SK-MEL-5 (cell line): ENCODE results near the gene ZMYND15. TPM values are rescaled to one million over a fixed set of nuclear protein-coding genes. Genes with fewer than 3 reads are reported as not detected.
"Not testable (repeated sequence)": the region's sequence is repeated elsewhere in the genome, so short reads cannot be mapped to it uniquely, and the experiment has no call there.

ENCODE experiments used
- DNase-seq: peaks from one replicate; pipeline ENCODE4 v3.0.0-alpha.2; 2016; ENCODE audit warnings: low read depth, low spot score
- in situ Hi-C: cut with HindIII; loops from 2 replicates; pipeline ENCODE4 v1.10.0; 2016; ENCODE audit warnings: low sequenced_read_pairs, high pct_unique_total_duplicates, low pct_unique_long_range_greater_than_20kb
- total RNA-seq: library from RNA; depleted of rRNA; stranded (reverse); fragments of >200 nt; shearing (Covaris generic); gene quantifications from 2 replicates; pipeline ENCODE4 v1.2.3, GENCODE V29; 2014

ZMYND15 gene
- total RNA-seq, 1 experiment from 2014 or later: not detected

GRCh38 chr17:4711661-4712181 lies 27.9 kb upstream of the ZMYND15 start:
- DNase-seq: no peak
- in situ Hi-C loops: no loop called here

GRCh38 chr17:4712526-4712925 lies 27.1 kb upstream of the ZMYND15 start:
- in situ Hi-C loops: no loop called here
- no peak for DNase-seq

- DNase-seq, in situ Hi-C loops: not testable (repeated sequence)
Observed at GRCh38 chr17:4714340-4715062, 25.1 kb upstream of the ZMYND15 start.

GRCh38 chr17:4715063-4715744 lies 24.4 kb upstream of the ZMYND15 start:
- DNase-seq: no peak
- in situ Hi-C loops: no loop called here

GRCh38 chr17:4716081-4716480 lies 23.6 kb upstream of the ZMYND15 start:
- in situ Hi-C loops: no loop called here
- no peak for DNase-seq

- in situ Hi-C loops: no loop called here
- no peak for DNase-seq
Observed at GRCh38 chr17:4717791-4718190, 21.8 kb upstream of the ZMYND15 start.

GRCh38 chr17:4718276-4718675 lies 21.4 kb upstream of the ZMYND15 start:
- in situ Hi-C loops: no loop called here
- no peak for DNase-seq

GRCh38 chr17:4719146-4719545 lies 20.5 kb upstream of the ZMYND15 start:
- in situ Hi-C loops: no loop called here
- no peak for DNase-seq

GRCh38 chr17:4719684-4720221 lies 19.9 kb upstream of the ZMYND15 start:
- in situ Hi-C loops: no loop called here
- no peak for DNase-seq

GRCh38 chr17:4720787-4721186 lies 18.8 kb upstream of the ZMYND15 start:
- in situ Hi-C loops: no loop called here
- DNase-seq: no peak

GRCh38 chr17:4721203-4722135 lies 18.2 kb upstream of the ZMYND15 start:
- no peak for DNase-seq
- in situ Hi-C loops: no loop called here

- DNase-seq: no peak
- in situ Hi-C loops: no loop called here
Observed at GRCh38 chr17:4722678-4723240, 16.9 kb upstream of the ZMYND15 start.

GRCh38 chr17:4724650-4725049 lies 15.0 kb upstream of the ZMYND15 start:
- in situ Hi-C loops: no loop called here

GRCh38 chr17:4725646-4726310 lies 13.9 kb upstream of the ZMYND15 start:
- DNase-seq: no peak
- in situ Hi-C loops: no loop called here

More at GRCh38 chr17:4724650-4725049, 15.0 kb upstream of the ZMYND15 start:
- DNase-seq: no peak

- in situ Hi-C loops: no loop called here
- no peak for DNase-seq
Observed at GRCh38 chr17:4728124-4728523, 11.5 kb upstream of the ZMYND15 start.

GRCh38 chr17:4733073-4733531 lies 6.5 kb upstream of the ZMYND15 start:
- DNase-seq: peak; percentile 45
- in situ Hi-C loops: no loop called here
